ENCODE measurements around the gene CIB1. TPM values are rescaled to one million over a fixed set of nuclear protein-coding genes. Genes with fewer than 3 reads are reported as not detected.

The CIB1 gene
- total and polyA plus RNA-seq, 2 of the 8 experiments (the other 6 are each of a cell fraction or from before 2014, with no cell fraction given): 26.0 to 63.5 TPM

- no peak for TF ChIP-seq RAD21 (IDR thresholded peaks at IDR 0.05 in 1 of 2, conservative IDR thresholded peaks at IDR 0.05 in 1 of 2; ENCODE audit: low read depth in 2 of 2, low read length in 2 of 2)
- no peak for TF ChIP-seq SIRT6 (IDR thresholded peaks at IDR 0.05; ENCODE audit: low read length)
- TF ChIP-seq NANOG (IDR thresholded peaks at IDR 0.05; ENCODE audit: insufficient read depth, low read depth, low read length, poor library complexity, severe bottlenecking): no peak
- TF ChIP-seq ATF2 (IDR thresholded peaks at IDR 0.05; ENCODE audit: low read length): no peak
Observed at GRCh38 chr15:90184119-90184785, 49.5 kb downstream of the CIB1 start (continued).
